CD4-positive, alpha-beta T cell treated with Interleukin-17A for 1 hour (primary cell): ENCODE measurements around the gene PRM1.
"Not testable (repeated sequence)": the region's sequence is repeated elsewhere in the genome, so short reads cannot be mapped to it uniquely, and the experiment has no call there.

Experiments used
- DNase-seq: peaks from one replicate; pipeline ENCODE4 v3.0.0-alpha.2; 2020

Gene PRM1

DNA sequence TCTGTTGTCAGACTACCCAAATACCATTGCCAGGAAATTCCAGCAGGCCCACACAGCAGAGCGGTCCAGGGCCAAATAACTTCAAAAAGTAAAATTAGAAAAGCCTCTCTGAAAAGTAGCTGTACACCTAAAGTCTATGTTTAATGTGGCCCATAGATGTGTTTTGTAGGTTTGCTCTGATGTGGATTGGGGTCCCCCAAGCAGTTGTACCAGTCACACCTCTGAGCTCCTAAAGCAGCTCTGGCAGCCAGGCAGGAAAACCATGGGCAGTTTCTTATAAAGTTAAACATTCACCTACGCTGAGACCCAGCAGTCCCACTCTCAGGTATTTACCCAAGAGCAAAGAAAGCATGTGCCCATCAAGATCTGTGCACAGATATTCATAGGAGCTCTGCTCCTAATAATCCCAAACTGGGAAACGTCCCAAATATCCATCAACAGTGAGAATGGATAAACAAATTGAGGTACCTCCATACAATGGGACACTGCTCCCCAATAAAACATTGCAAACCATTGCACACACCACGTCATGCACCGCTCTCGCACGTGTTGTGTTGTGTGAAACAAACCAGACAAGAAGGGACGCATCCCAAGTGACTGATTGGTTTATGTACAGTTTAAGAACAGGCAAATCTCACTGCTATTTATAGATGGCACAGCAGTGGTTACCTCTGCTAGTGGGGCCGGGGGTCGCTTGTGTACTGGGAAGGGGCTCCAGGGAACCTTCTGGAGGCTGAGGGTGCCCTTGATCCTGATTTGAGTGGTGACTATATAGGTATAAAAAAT is 15.8 kb upstream of the PRM1 start:
- no peak for DNase-seq

DNA sequence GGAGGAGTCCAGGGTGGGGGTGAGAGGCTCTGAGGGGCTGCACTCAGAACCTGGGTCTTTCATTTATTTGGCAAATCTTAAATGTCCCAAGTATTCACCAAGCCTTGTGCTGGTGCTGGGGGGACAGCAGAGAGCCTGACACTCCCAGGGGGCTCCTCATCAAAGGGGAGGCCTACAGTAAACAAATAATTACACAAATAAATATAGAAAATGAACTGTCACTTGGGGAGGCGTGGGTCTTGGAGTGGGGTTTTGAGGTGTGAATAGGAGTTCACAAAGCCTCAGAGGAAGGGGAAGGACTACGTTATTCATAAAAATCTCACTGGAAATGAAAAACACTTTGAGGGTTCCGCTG is 15.2 kb upstream of the PRM1 start:
- no peak for DNase-seq

DNA sequence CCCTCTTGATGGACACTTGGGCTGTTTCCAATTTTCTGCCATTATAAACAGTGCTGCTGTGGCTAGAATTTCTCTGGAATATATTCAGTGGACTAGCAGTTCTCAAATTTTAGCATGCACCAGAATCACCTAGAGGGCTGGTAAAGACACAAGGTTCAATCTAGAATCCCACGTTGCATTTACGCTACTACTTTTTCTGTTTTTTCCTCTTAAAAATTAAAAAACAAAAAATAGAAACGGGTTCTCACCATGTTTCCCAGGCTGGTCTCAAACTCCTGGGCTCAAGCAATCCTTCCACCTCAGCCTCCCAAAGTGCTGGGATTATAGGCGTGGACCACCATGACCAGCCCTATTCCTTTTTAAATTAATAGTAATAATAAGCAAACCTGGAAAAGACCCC is 14.5 kb upstream of the PRM1 start:
- no peak for DNase-seq

DNA sequence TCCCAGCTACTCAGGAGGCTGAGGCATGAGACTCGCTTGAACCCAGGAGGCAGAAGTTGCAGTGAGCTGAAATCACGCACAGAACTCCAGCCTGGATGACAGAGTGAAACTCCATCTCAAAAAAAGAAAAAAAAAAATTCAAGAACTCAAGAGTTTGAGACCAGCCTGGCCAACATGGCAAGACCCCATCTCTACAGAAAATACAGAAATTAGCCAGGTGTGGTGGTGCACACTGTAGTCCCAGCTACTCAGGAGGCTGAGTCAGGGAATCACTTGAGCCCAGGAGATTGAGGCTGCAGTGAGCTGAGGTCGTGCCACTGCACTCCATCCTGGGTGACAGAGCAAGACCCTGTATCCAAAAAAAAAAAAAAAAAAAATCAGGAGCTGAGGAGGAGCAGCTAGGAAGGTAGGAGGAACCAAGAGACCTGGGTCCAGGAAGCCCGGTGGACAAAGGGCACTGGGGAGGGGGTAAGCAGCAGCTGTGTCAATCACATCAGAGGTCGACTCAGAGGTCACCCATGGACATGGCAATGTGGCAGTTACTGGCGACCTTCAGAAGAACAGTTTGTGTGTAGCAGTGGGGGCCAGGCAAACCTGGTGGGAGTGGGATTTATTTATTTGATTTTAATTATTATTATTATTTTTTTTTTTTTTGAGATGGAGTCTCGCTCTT is 11.1 kb upstream of the PRM1 start:
- no peak for DNase-seq

DNA sequence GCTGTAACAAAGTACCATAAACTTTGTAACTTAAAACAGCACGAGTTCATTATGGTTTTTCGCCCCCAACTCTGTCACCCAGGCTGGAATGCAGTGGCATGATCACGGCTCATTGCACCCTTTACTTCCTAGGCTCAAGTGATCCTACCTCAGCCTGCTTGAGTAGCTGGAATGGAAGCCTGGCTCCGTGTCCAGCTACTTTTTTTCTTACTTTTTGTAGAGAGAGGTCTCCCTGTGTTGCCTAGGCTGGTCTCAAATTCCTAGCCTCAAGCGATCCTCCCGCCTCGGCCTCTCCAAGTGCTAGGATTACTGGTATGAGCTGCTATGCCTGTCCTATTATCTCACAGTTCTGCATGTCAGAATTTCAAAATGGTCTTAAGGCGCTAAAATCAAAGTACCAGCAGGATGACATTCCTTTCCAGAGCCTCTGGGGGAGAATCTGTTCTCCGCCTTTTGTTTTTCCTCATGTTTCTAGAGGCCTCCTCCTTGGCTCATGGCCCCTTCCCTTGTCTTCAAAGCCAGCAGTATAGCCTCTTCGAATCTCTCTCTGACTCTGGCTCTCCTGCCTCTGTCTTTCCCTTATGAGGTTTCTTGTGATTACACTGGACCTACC is 10.1 kb upstream of the PRM1 start:
- no peak for DNase-seq

DNA sequence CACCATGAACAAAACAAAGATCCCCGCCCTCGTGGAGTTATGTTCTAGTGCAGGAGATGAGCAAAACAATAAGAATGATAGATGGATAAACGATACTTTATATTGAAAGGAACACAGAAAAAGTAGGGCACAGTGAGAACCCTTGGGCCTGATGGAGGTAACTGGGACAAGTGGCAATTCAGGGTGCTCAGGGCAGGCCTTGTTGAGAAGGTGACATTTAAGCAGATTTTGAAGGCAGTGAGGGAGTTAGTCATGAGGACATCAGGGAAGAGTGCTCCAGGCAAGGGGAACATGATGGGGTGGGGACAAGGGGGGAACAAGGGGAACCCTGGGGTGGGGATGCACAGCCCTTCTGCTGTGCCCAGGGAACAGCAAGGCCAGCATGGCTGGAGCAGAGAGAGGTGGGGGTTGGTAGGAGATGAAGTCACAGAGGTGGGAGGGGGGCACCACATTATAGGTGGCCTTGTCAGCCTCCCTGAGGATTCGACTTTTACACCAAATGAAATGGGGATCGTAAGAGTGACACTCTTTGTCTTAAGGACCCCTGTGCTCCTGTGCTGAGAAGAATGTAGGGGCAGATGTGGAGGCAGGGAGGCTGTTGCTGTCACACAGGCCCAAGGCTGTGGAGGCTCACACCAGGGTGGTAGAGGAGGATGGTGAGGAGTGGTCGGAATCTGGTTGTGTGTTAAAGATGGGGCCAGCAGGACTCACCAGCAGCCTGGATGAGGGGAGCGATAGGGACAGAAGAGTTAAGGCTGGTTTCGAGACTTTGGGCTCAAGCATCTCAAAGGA is 9.2 kb upstream of the PRM1 start:
- no peak for DNase-seq

DNA sequence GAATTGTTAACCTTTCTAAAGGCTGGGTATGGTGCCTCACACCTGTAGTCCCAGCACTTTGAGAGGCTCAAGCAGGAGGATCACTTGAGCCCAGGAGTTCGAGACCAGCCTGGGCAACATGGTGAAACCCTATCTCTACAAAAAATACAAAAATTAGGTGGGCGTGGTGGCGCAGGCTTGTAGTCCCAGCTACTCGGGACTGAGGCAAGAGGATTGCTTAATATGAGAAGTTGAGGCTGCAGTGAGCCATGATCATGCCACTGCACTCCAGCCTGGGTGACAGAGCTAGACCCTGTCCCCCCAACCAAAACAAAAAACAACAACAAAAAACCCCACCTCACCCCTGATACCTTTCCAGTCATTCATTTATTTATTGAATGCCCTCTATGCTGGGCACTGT is 8.6 kb upstream of the PRM1 start:
- not testable (repeated sequence) for DNase-seq

DNA sequence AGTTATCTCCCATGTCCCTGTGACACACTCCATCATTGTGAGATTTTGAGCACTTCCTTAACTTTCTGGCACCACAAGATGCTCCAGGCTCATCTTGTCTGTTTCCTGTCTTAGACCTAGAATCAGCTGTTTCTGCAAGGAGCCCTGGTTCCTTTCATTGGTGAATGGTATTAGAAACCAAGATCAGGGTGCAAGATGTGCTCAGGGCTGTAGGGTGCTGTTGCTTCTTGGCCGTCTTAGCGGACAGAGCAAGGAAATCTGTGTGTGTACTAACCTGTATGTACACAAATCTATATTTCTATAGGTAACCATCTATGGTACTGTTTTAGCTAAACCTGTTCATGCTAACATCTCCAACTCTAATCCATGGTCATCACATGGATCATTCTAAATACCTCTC is 8.1 kb upstream of the PRM1 start:
- no peak for DNase-seq

DNA sequence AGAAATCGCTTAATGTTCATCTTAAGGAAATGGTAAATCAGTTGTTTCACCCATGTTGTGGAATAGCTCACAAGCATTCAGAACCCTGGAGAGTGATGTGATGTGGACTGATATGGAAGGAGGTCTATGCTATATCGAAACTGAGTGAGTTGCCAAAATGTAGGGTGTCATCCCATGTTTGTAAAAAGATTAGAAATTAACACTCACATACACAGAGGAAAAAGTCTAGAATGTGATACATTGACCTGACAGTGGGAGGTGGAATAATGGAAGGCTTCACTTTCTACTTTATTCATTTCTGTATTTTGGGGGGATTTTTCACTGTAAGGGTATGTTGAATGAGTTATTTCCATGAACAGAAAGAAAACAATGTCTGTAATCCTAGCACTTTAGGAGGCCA is 4.7 kb upstream of the PRM1 start:
- no peak for DNase-seq

DNA sequence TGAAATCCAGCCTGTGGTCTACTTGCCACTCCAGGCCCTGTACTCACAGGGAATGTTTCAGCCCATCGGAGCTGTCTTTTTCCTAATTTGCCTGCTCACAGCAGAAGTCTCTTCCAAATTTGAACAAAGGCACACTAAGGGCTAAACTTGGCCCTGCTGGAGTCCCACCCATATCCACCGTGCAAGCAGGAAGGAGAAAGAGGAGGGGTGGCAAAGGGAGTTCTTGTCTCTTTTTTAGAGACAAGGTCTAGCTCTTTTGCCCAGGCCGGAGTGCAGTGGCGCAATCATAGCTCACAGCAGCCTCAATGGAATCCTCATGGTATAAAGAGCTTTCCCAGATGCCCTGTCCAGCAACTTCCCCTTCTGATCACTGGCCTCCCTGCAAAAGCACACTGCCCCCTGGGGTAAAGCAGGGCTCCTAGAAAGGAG is 2.7 kb upstream of the PRM1 start:
- no peak for DNase-seq

DNA sequence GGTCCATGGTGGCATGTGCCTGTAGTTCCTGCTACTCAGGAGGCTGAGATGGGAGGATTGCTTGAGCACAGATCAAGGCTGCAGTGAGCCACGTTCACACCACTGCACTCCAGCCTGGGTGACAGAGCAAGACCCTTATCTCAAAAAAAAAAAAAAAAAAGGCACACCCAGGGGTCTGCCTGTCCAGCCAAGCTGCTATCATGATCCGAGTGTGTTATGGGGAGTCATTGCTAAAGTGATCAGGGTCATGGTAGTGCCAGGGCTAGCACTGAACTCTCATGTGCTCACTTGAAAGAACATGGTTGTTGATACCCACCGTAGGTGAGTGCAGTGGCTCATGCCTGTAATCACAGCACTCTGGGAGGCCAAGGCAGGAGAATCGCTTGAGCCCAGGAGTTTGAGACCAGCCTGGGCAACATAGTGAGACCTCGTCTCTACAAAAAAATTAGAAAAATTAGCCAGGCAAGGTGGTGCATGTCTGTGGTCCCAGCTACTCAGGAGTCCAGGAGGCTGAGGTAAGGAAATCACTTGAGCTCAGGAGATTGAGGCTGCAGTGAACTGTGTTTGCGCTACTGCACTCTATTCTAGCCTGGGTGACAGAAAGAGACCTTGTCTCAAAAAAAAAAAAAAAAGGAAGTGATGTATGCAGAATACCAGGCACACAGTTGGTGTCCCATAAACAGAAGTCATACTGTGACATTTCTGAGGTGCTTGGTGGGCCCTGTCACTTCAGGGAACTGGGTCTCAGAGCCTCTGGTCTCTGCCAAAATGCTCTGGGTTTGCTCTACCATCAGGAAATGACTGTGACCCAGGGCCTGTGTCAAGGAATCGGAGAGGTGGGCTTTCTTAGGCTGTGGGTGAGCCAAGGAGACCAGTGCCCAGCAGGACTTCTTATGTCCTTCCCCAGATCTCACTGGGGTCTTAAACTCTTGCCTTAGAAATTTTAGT is 2.2 kb downstream of the PRM1 start:
- no peak for DNase-seq

DNA sequence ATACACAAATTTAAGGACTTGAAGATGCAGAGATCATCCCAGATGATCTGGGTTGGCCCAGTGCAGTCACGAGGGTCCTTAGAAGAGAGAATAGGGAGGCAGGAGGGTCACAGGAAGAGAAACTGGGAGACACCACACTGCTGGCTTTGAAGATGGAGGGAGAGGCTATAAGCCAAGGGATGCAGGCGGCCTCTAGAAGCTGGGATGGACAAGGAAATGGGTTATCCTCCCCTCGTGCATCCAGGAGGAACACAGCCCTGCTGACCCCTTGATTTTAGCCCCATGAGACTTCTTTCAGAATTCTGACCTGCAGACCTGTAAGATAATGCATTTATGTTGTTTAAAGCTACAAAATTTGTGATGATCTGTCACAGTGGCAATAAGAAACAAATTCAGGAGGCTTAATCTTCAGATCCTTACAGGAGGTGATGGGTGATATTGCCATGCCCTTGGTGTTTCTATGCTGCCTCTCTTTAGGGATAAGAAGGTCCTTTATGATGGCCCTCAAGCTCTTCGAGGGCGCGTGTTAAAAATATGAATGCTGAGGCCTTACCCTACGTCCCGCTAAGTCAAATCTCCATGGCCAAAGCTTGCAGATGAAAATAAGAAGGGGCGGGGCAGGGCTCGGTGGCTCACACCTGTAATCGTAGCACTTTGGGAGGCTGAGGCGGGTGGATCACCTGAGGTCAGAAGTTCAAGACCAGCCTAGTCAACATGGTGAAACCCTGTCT is 3.4 kb downstream of the PRM1 start:
- DNase-seq = no peak

DNA sequence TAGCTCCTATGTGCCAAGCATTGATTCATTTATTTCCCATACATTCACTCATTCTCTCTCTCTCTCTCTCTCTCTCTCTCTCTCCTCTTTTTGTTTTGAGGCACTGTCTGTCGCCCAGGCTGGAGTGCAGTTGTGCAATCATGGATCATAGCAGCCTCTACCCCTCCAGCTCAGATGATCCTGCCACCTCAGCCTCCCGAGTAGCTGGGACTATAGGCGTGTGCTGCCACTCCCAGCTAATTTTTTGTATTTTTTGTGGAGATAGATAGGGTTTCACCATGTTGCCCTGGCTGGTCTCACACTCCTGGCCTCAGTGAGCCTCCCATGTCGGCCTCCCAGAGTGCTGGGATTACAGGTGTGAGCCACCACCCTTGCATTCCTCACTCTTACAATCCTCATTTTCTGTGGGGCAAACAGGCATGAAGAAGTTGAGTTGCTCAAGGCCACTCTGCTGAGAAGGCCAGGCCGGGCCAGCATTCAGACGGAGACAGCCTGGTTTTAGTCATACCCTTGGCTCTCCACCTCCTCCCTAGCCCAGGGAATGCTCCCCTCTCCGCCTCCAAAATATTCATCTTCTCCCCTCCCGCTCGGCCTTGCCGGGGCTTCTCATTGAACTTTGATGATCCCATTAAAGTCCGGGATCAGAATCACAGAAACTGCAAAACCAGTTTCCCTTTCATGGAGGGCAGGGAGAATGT is 4.1 kb downstream of the PRM1 start:
- DNase-seq = no peak

DNA sequence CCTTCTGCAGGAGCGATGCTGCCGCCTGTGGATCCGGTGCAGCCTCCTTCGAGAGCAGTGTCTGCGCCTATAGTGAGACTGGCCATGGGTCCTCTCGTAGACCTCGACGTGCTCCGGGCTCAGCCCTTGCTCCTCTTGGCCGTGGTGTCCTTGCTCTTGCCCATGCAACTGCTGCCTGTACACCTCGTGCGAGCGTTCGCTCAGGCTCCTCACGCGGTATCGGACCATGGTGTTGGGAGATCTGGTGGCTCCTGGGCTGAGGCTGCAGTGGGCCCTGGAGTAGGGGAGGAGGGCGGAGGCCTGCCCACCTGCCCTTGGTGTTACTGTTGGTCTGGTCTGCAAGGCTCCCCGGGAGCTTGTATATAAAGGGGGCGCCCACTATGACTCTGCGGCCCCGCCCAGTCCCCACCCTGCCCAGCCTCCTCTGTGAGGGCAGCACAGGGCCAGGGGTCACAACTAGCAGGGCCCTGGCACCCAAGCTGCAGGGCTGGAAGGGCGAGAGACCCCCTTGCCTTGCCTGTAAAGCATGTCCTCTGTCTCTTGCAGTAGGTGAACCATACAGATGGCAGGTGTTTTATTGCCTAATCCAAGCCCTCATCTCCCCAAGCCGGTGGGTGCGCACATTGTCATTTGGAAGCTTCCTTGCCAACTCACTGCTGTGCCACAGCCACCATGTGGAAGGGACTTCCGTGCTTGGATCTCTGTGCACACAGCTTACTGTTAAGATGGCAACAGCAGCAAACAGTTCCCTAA is 4.8 kb downstream of the PRM1 start, which contains the start of gene PRM2:
PRM2 (minus strand) TSS at position 338 of the 753 bp plus-strand sequence; CDS start at position 228, 110 bp downstream.
- no peak for DNase-seq

DNA sequence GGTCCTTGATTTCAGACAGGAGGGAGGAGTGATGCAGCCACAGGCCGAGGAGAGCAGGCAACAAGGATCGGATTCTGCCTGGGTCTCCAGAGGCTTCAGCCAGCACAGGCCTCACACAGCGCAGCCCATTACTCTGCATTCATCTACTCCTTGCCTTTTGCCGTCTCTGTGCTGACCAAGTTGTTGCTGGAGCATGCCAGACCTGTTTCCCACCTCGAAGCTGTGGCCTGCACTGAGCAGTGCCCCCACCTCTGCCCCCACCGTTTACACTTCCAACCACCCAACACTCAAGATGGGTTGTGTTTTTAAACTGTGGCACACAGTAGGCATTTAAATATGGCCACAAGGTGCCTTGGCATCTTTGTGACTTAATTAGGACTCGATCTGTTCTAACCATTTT is 6.2 kb downstream of the PRM1 start:
- no peak for DNase-seq

DNA sequence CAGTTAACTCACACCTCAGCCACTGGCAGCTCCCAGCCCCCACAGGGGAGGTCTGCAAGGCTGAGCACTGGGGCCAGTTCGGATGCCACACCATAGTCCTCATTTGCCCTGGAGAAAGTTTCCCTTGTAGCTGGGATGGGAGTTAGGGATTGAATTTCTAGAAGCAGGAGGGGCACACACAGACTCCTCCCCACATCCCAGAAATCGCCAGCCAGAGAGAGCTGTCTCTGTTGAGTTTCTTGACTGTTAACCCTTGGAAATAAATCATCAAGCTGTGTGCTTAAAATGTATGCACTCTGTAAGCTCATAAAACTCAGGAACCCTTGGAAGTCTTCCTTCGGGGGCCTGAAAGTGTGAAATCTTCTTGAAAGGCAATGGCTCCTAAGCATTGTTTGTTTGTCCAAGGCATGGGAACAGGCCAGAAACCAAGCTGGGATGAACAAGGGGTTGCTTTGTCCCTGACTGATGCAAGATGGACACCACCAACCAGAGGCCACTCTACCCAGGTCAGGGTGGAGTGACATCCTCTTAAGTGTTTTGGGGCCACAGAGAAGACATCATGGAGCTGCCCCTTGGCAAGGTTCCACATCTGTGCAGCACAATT is 7.3 kb downstream of the PRM1 start:
- no peak for DNase-seq

DNA sequence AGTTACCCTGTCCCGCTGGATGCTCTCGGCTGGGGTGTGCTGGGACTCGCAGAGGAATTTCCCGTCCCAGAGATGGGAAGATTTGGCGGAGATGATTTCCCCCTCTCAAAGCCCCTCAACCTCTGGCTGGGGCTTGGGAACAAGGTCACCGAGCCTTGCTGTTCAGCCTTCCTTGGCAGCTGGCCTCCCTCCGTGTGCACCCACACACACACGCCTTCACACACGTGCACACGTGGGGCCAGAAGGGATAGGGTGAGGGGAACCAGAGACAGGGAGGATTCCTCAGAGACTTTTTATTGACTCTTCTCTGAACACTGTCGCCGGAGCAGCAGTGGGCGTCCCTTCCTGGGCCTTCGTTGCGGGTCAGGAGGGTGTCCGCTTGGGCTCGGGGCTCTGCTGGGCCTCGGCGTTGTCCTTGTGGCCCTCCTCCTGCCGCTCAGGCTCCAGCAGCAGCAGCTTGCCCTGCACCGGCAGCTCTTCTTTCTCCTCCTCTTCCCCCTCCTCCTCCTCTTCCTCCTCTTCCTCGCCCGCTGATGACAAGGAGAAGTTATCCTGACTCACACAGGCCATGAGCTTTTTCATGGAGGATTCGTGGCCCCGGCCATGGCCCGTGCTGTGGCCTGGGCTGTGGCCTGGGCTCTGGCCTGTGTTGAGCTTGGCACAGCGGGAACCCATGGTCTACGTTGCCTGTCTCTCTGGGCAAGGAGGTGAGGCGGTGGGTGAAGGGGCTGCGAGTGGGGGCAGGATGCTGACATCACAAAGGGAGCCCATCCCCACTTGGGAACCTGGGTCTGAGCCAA is 8.0 kb downstream of the PRM1 start, which contains the start of gene PRM3:
PRM3 (minus strand) TSS at position 709 of the 800 bp plus-strand sequence; CDS start at position 675, 34 bp downstream.
- no peak for DNase-seq

DNA sequence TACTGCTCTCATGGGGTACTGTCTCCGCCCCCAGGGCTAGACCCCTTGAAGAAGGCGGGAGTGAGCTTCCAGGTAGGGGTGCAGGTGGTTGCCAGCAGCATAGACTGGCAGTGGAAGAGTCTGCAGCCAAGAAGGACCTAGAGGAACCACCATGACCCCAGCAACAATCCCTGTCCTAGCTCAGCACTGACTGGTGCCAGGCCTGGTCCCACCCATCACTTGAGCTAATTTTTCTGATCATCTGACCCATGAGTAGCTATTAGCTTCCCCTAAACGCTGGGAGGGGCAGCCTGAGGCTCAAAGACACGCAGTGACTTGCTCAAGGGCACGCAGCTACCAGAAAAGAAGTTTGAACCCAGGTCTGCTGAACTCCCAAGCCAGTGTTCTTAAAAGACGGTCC is 8.6 kb downstream of the PRM1 start:
- no peak for DNase-seq

DNA sequence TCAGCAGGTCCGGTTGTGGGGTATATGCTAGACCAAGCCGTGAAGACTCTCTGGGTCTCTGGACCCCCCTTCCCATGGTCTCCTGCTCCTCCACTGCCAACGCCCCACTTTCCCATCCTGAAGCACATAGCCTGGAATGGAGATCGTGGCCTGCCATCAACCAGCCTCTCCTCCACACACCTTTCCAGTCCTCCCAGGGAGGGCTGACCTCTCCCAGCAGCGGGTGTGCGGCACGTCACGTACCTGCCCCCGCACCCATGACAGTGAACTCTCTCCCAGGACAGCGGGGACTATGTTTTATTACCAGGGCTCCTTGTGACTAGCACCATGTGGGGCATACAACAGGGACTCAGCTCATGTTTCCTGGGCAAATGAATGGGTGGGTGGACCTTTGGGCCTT is 9.5 kb downstream of the PRM1 start:
- DNase-seq = no peak
